CD4-positive, alpha-beta T cell treated with Interleukin-10 for 1 hour (primary cell): Measurements from ENCODE around the gene PSMD2.

Experiments used
- DNase-seq: peaks from one replicate; pipeline ENCODE4 v3.0.0-alpha.2; 2020

PSMD2 gene

GRCh38 chr3:184343200-184343876, 44.3 kb downstream of the PSMD2 start:
- DNase-seq = no peak

GRCh38 chr3:184344579-184345316, 45.7 kb downstream of the PSMD2 start:
- DNase-seq = no peak

DNA sequence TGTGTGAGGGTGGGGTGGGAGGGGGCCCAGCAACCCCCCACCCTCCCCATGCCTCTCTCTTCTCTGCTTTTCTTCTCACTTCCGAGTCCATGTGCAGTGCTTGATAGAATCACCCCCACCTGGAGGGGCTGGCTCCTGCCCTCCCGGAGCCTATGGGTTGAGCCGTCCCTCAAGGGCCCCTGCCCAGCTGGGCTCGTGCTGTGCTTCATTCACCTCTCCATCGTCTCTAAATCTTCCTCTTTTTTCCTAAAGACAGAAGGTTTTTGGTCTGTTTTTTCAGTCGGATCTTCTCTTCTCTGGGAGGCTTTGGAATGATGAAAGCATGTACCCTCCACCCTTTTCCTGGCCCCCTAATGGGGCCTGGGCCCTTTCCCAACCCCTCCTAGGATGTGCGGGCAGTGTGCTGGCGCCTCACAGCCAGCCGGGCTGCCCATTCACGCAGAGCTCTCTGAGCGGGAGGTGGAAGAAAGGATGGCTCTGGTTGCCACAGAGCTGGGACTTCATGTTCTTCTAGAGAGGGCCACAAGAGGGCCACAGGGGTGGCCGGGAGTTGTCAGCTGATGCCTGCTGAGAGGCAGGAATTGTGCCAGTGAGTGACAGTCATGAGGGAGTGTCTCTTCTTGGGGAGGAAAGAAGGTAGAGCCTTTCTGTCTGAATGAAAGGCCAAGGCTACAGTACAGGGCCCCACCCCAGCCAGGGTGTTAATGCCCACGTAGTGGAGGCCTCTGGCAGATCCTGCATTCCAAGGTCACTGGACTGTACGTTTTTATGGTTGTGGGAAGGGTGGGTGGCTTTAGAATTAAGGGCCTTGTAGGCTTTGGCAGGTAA, 46.5 kb downstream of the PSMD2 start:
- no peak for DNase-seq

- DNase-seq = no peak
Observed at GRCh38 chr3:184346480-184347190, 47.6 kb downstream of the PSMD2 start.

DNA sequence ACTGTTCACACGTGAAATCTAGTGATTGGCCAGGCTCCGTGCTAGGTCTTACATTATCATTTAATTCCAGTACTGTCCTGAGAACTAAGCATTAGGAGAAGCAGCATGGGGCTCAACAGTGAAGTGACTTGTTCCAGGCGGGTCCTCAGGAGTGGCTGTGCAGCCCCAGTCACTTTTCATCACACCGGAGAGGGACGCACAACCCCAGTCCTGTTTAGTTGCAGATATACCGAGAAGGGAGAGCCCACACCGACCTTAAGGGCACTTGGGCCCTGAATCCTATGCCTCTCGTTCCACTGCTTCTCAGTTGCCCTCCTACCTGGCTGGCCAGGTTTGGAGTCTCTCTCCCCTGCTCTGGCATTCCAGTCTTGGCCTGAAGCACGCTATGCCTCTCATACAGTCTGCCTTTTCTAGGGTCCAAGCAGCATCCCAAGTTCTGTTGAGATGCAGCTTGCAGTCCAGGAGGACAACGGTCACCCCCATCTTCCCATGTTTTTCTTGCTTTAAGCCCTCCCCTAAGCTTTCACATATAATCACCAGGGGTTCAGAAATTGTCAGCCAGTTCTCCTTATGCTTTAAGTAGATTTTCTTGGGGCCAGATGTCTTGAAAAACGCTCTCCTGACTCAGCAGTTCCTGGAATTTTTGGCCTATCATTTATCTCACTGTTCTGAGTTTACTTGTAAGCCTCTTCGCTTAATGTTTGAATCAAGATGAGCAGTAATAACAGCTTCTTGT, 48.4 kb downstream of the PSMD2 start:
- DNase-seq = no peak

GRCh38 chr3:184348057-184348382, 49.0 kb downstream of the PSMD2 start:
- no peak for DNase-seq

- DNase-seq = no peak
Observed at GRCh38 chr3:184349563-184350470, 50.8 kb downstream of the PSMD2 start.

DNA sequence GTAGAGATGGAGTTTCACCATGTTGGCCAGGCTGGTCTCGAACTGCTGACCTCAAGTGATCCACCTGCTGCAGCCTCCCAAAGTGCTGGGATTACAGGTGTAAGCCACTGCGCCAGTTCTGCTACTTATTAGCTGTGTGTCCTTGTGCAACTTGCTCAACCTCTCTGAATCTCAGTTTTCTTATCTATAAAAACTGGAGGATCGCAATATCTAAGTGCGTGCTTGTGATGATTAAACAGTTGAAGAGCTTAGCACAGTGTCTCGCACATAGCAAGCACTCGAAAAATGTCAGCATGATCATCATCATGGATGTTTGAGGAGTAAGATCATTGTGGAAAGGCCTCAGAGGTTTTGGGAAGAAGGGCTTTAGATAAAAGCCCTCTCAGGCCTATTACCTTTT, 51.6 kb downstream of the PSMD2 start:
- no peak for DNase-seq

DNA sequence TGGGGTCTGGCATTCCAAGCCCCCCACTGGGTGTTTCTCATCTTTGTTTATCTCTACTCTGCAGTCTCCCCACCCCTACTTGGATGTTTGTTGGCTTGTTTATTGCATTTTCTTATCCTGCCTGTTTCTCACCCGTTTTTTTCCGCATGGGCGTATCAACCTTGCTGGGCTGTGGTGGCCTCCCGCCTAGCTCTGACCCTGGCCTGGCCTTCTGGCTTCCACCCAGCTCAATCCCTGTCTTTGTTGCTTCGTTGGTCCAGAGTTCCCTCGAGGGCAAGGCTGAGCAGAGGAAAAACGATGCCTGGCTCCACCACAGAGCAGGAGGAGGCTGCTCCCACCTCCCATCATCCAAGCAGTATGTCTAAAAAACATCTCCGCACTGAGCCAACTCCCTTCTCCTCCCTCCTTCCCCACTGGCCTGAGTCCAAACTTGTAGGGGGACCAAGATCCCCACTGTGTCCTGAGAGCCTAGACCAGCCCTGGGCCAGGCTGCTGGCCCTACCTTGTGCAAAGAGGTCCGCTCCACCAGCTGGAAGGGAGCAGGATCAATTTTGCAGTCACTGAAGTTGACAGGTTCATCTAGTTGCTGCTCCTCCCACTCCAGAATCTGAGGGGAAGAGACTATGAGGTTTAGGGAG, 52.6 kb downstream of the PSMD2 start:
- no peak for DNase-seq

- no peak for DNase-seq
Observed at GRCh38 chr3:184352149-184352785, 53.2 kb downstream of the PSMD2 start.

DNA sequence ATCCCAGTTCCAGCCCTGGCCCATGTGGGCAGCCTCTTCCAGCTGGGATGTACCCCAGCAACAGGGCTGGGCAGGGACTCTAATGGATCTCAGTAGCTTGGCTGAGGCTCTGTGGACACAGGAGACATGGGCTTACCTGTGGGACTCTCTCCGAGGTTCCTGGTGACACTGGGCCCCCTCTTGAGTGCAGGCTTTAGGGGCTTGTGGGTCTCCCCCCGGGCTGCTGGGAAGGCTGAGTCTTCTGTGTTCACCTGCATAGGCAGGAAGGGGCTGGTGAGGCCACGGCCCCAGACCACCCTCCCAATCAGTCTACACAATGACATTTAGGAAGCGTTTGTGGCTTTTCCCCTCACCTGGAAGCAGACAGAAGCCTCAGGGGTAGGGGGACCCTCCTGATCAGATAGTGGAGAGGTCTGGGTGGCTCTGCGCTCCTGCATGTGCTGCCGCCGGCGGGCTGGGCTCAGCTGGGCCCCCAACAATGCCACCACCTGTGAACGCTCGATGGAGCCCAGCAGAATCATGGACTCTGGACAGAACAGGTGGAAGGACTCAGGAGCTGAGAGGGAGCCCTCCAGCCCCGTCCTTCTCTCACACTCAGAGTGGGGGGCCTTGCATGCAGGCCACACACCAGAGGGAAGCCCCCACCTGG, 54.0 kb downstream of the PSMD2 start:
- DNase-seq = no peak

DNA sequence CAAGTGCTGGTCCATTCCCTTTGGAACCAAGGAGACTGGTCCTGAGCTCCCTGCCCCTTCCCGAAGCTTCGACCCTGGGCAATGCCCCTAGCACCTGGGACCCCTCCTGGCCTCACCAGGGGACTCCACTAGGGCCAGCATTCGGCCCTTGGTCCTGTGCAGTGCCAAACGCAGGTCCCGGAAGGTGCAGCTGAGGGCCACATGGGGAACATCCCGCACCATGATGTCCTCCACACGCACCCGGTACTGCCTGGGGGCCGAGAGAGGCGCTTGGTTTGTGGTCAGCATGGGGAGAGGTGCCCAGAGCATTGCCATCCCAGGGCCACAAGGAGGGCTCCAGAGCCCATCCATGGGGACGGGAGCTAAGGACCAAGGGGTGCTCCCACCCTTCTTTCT, 54.5 kb downstream of the PSMD2 start:
- DNase-seq = no peak

DNA sequence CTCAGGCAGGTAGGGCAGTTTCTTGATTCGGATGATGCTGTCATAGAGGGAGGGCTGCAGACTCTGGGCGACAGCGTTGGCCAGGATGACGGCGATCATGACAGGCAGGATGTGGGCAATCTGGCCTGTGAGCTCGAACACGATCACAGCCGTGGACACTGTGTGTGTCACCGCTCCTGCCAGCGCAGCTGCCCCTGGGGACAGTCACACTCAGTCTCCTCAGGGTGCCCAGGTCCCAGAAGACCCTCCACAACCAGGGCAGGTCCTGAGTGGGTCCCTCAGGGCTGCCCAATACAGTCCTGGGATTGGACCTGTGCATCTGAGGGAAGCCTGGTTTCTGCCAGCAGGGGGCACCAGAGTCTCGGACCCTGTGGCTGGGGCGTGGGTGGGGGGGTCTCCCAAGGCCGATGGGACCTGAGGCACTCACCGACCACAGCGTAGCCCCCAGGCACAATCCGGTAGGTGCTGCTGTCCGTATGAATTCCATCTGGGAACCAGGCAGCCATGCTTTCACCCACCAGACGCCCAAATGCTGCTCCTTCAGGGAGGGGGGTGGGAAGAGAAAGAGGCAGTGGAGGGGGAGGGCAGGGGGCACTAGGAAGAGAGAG, 55.2 kb downstream of the PSMD2 start:
- DNase-seq = peak; percentile 71

GRCh38 chr3:184354754-184355153, 55.7 kb downstream of the PSMD2 start:
- no peak for DNase-seq

DNA sequence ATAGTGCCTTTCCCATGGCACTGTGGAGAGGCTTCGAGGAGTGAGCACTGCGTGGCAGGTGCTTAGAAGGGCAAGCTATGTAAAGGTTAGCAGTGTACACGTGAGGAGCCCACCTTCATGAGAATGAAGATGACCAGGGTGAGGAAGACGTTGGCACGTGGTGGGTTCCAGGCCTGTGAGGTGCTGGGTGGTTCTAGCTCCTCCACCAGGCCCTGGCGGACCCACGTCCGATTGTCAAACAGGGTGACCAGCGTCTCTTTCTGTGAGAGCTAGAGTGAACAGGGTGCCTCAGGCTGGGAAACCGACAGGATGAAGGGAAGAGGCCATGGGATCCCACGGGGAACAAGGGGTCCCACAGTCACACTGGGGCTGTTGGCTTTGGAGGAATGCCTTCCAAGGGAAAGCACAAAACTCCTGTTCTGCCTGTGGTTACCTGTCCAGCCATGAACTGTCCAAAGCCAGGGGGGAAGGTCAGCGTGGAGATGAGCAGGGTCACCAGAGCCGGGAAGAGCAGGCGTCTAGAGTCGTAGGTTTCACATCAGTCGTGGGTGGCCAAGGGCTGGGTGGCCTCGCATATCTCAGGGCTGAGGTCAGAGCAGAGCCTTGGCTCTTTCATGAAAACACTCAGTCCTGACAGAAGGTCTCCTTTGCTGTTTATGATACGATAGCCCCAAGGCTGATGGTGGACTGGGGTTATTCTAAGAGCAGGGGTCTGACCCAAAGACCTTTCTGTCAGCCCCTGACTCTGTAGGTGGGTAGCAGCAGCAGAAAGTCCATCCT, 56.4 kb downstream of the PSMD2 start:
- DNase-seq = no peak

DNA sequence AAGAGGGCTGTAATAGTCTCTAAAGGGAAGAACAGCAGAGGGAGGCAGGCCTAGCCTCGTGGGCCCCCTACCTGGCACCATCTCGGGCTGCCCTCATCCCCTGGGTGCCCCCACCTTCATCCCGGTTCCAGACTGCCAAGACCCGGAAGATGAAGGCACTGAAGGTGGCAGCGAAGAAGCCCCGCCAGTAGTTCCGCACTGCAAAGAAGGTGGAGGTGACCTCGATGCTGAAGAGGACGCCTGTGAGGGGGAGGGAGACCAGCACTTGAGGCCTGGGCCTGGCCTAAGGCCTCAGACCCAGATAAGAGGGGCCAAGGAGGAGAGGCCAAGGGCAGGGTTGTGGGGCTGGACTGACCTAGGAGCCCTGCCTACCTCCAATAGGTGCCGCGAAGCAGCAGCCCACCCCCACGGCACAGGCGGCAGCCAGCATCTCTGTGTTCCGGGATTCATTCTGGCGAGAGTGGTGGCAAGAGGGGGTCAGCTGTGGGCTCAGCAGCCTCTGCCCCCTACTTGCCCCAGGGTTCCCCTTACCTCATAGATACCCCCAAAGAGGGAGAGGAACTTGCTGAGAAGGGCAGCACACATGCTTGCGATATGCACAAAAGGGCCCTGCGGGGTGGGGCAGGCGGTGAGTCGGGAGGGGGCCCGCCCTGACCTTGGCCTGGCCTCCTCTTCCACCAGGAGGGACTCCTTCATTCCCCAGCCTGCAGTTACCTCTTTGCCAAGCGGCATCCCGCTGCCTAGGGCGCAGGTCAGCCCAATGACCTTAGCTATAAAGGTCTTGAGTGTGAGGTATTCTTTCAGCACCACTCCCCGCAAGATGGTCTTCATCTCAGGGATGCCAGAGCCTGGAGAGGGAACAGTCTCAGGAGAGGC, 58.4 kb downstream of the PSMD2 start:
- no peak for DNase-seq

DNA sequence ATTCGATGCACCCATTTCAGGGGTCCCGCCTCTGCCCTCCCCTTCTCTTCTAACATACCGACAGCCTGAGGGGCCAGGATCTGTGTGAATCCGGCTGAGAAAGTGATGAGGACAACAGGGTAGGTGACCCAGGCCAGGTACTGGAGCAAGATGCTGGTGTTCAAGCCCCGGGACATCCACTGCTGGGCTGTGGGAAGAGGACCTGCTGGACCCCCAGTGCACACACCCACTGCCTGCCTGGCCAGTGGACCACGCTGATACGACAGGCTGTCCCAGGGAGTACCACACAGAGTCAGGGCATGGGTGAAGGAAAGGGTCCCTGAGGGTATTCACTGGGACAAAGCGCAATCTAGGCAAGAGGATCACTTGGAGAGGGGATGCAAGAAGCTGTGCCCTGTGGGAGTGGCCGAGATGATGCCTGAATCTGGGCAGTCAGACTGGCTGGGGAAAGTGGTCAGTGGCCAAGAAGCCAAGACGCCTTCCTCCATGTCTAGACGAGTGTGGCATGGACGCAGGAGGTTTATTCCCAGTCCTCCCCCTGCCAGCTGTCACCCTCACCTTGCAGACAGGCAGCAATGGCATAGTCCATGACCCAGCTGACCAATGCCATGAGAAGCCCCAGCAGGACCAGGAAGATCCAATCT, 59.2 kb downstream of the PSMD2 start:
- DNase-seq = no peak
